ENCODE results near the gene KRTAP6-2.

KRTAP6-2 gene

GRCh38 chr21:30598802-30599201 lies at the start of gene KRTAP6-2:
Gene KRTAP6-2 (minus strand): TSS chr21:30598902. CDS start chr21:30598874, 28 bp downstream.
- no peak for TF ChIP-seq CTCF (conservative IDR thresholded peaks at IDR 0.05; ENCODE audit: low read depth, low read length)
- H3K4me3 ChIP-seq (ENCODE audit: low read length), result no peak within 1 kb of the TSS
- DNase-seq (ENCODE audit: low read depth), result no peak

GRCh38 chr21:30646904-30647414 lies 48.3 kb upstream of the KRTAP6-2 start:
- no peak overlapping the region for H3K4me3 ChIP-seq (ENCODE audit: low read length)
- no peak for DNase-seq (ENCODE audit: low read depth)
- no peak for TF ChIP-seq CTCF (conservative IDR thresholded peaks at IDR 0.05; ENCODE audit: low read depth, low read length)

GRCh38 chr21:30642564-30642963 lies 43.9 kb upstream of the KRTAP6-2 start, which contains the start of gene KRTAP20-3:
Gene KRTAP20-3 (plus strand): TSS chr21:30642864.
- no peak for TF ChIP-seq CTCF (conservative IDR thresholded peaks at IDR 0.05; ENCODE audit: low read depth, low read length)
- DNase-seq (ENCODE audit: low read depth), result no peak
- H3K4me3 ChIP-seq (ENCODE audit: low read length), result no peak within 1 kb of the TSS

GRCh38 chr21:30638686-30639085 lies 40.0 kb upstream of the KRTAP6-2 start:
- no peak overlapping the region for H3K4me3 ChIP-seq (ENCODE audit: low read length)
- DNase-seq (ENCODE audit: low read depth), result no peak
- TF ChIP-seq CTCF (conservative IDR thresholded peaks at IDR 0.05; ENCODE audit: low read depth, low read length), result no peak

GRCh38 chr21:30634906-30635305 lies 36.2 kb upstream of the KRTAP6-2 start, which contains the start of gene KRTAP20-2:
Gene KRTAP20-2 (plus strand): TSS chr21:30635206. CDS start chr21:30635264, 58 bp downstream.
- no peak for TF ChIP-seq CTCF (conservative IDR thresholded peaks at IDR 0.05; ENCODE audit: low read depth, low read length)
- H3K4me3 ChIP-seq (ENCODE audit: low read length), result no peak within 1 kb of the TSS
- no peak for DNase-seq (ENCODE audit: low read depth)

- H3K4me3 ChIP-seq (ENCODE audit: low read length), result no peak overlapping the region
- no peak for DNase-seq (ENCODE audit: low read depth)
- no peak for TF ChIP-seq CTCF (conservative IDR thresholded peaks at IDR 0.05; ENCODE audit: low read depth, low read length)
Measured at GRCh38 chr21:30629200-30629599, 30.5 kb upstream of the KRTAP6-2 start.

GRCh38 chr21:30628109-30628508 lies 29.4 kb upstream of the KRTAP6-2 start:
- no peak for TF ChIP-seq CTCF (conservative IDR thresholded peaks at IDR 0.05; ENCODE audit: low read depth, low read length)
- H3K4me3 ChIP-seq (ENCODE audit: low read length), result no peak overlapping the region
- no peak for DNase-seq (ENCODE audit: low read depth)
